HepG2 (cell line): Measurements from ENCODE around the gene ZBTB1. TPM values are rescaled to one million over a fixed set of nuclear protein-coding genes. Genes with fewer than 3 reads are reported as not detected.
A peak's percentile ranks its signal among the peaks of the same experiment; 100 is the strongest.

ENCODE experiments used
- ATAC-seq: fragments of 200-7000 bp; cut with Tn5 transposase; 3 replicates; pipeline ENCODE4 v1.9.1; 2020; ENCODE audit warnings: mild to moderate bottlenecking, moderate library complexity
- BruUV-seq: library from RNA; stranded (reverse); fragments of 400-500 nt; replicated peaks from 2 replicates; lab custom pipeline; 2021; lab: Mats Ljungman, UMichigan
- CTCF ChIA-PET: fragments of 300-600 bp; formaldehyde crosslinking; extraction: SDS; loops from one replicate; lab custom pipeline; 2021; ENCODE audit warnings: low total read pairs, inconsistent platforms, low intra/inter-chr PET ratio; lab: Yijun Ruan, JAX
- POLR2A ChIA-PET: fragments of 350-600 bp; sonication (Branson Sonifier 250); formaldehyde crosslinking; loops from one replicate; lab custom pipeline; 2020; ENCODE audit warnings: antibody characterized with exemption, inconsistent platforms; lab: Yijun Ruan, JAX
- DNase-seq: peaks from one replicate; pipeline ENCODE4 v3.0.0-alpha.2; 2015; ENCODE audit warnings: low spot score
- FAIRE-seq: peaks from 3 replicates; lab custom pipeline; 2011; peaks lifted over from hg19 to GRCh38; lab: Jason Lieb, UNC
- H2AFZ ChIP-seq: one replicate; pipeline ENCODE4 v1.6.1; 2011; ENCODE audit warnings: low read length, inconsistent platforms
- H3K27ac ChIP-seq: fragments of 300-600 bp; 3 replicates; pipeline ENCODE4 v1.8.0; 2011; ENCODE audit warnings: mixed run types, mild to moderate bottlenecking, mixed read lengths, low read length, inconsistent platforms; ENCODE audit not compliant: insufficient read depth; ENCODE audit errors: extremely low read length
- H3K27me3 ChIP-seq, 2 experiments: fragments of 200-600 bp in 1 of 2; 2 replicates in 1 of 2; 3 replicates in 1 of 2; pipeline versions ENCODE4 v1.6.0 to v1.8.0; 2011; ENCODE audit warnings: low read length in 2 of 2, mild to moderate bottlenecking in 2 of 2, moderate library complexity in 2 of 2, inconsistent platforms in 1 of 2; ENCODE audit not compliant: insufficient read depth in 2 of 2, control insufficient read depth in 1 of 2
- H3K36me3 ChIP-seq, 2 experiments: fragments of 200-600 bp in 1 of 2; replicated peaks in 1 of 2; 2 replicates in 1 of 2; 3 replicates in 1 of 2; pipeline versions ENCODE4 v1.5.1 to v1.8.0; 2011; ENCODE audit warnings: low read length in 2 of 2, inconsistent platforms in 1 of 2; ENCODE audit not compliant: insufficient read depth in 2 of 2, control insufficient read depth in 1 of 2
- H3K4me1 ChIP-seq: 2 replicates; pipeline ENCODE4 v1.5.1; 2012; ENCODE audit warnings: low read length, inconsistent platforms; ENCODE audit not compliant: insufficient read depth
- H3K4me2 ChIP-seq: 2 replicates; pipeline ENCODE4 v1.6.0; 2011; ENCODE audit warnings: low read depth, low read length, inconsistent platforms
- H3K4me3 ChIP-seq, 3 experiments: fragments of 200-600 bp in 1 of 3; sonication (generic), shearing (Covaris generic) in 1 of 3; replicated peaks in 1 of 3; 2 replicates each; pipeline ENCODE4 v1.5.1; 2011 to 2016; ENCODE audit warnings: low read length in 3 of 3, inconsistent platforms in 2 of 3, low read depth in 2 of 3, mild to moderate bottlenecking in 2 of 3, control low read depth in 1 of 3, mixed read lengths in 1 of 3; ENCODE audit not compliant: insufficient read depth in 1 of 3
- H3K79me2 ChIP-seq: one replicate; pipeline ENCODE4 v1.6.1; 2011; ENCODE audit warnings: low read length, inconsistent platforms; ENCODE audit not compliant: insufficient read depth
- H3K9ac ChIP-seq: 2 replicates; pipeline ENCODE4 v1.6.0; 2011; ENCODE audit warnings: mild to moderate bottlenecking, low read depth, low read length, inconsistent platforms; ENCODE audit not compliant: insufficient read depth
- H3K9me3 ChIP-seq: 2 replicates; pipeline ENCODE4 v1.5.1; 2012; ENCODE audit warnings: mild to moderate bottlenecking, low read length
- H4K20me1 ChIP-seq: 2 replicates; pipeline ENCODE4 v1.6.0; 2011; ENCODE audit warnings: inconsistent platforms, mild to moderate bottlenecking, low read length, moderate library complexity; ENCODE audit not compliant: insufficient read depth
- AGO2 ChIP-seq: fragments of 200-400 bp; formaldehyde crosslinking; optimal IDR thresholded peaks from 2 replicates; pipeline ENCODE3; 2017; ENCODE audit warnings: mild to moderate bottlenecking, low read depth, low read length, moderate library complexity
- ATF7-NPFF ChIP-seq: sonication (generic); formaldehyde crosslinking; IDR thresholded peaks from 2 replicates; pipeline ENCODE4 v1.8.1; 2023; ENCODE audit warnings: mild to moderate bottlenecking, low read depth, missing genetic modification reagents, moderate library complexity
- CBX5 ChIP-seq: sonication (generic); formaldehyde crosslinking; IDR thresholded peaks from 2 replicates; pipeline ENCODE4 v1.4.0; 2020; ENCODE audit warnings: missing genetic modification reagents, borderline replicate concordance
- CCAR2 ChIP-seq: fragments of 200-400 bp; formaldehyde crosslinking; optimal IDR thresholded peaks from 2 replicates; pipeline ENCODE3; 2018; ENCODE audit warnings: low read depth, mild to moderate bottlenecking, low read length, moderate library complexity
- CREB1 ChIP-seq, 2 experiments: fragments of 450-650 bp in 1 of 2; IDR thresholded peaks; 2 replicates each; pipeline ENCODE4 v1.6.1; 2016 to 2017; ENCODE audit warnings: control low read depth in 1 of 2, mild to moderate bottlenecking in 1 of 2, missing compliant biosample characterization in 1 of 2, missing genetic modification characterization in 1 of 2
- ISL2 ChIP-seq: sonication (generic); formaldehyde crosslinking; IDR thresholded peaks from 2 replicates; pipeline ENCODE4 v1.5.0; 2020; ENCODE audit warnings: missing genetic modification reagents
- KAT8 ChIP-seq: IDR thresholded peaks from 2 replicates; pipeline ENCODE4 v1.6.1; 2016; ENCODE audit warnings: missing genetic modification reagents, missing compliant biosample characterization
- KLF12 ChIP-seq: sonication (generic); formaldehyde crosslinking; IDR thresholded peaks from 2 replicates; pipeline ENCODE4 v1.4.0; 2020; ENCODE audit warnings: missing genetic modification reagents, borderline replicate concordance
- MYNN ChIP-seq: sonication (generic); formaldehyde crosslinking; IDR thresholded peaks from 2 replicates; pipeline ENCODE4 v1.4.0; 2020; ENCODE audit warnings: mild to moderate bottlenecking, low read depth, missing genetic modification reagents
- NFKBIZ ChIP-seq: IDR thresholded peaks from 2 replicates; pipeline ENCODE4 v1.6.1; 2018; ENCODE audit warnings: missing genetic modification reagents, missing compliant biosample characterization
- SP4 ChIP-seq: sonication (generic); formaldehyde crosslinking; IDR thresholded peaks from 2 replicates; pipeline ENCODE4 v1.8.1; 2023; ENCODE audit warnings: mild to moderate bottlenecking, missing genetic modification reagents
- ZNF20 ChIP-seq: sonication (generic); formaldehyde crosslinking; IDR thresholded peaks from 2 replicates; pipeline ENCODE4 v1.4.0; 2020; ENCODE audit warnings: mild to moderate bottlenecking, moderate library complexity, missing genetic modification reagents
- ZNF781 ChIP-seq: sonication (generic); formaldehyde crosslinking; IDR thresholded peaks from 2 replicates; pipeline ENCODE4 v1.5.1; 2020; ENCODE audit warnings: borderline replicate concordance, mild to moderate bottlenecking, missing genetic modification reagents; ENCODE audit errors: not compliant biosample characterization
- WGBS: methylation state at CpG from one replicate; pipeline ENCODE4 v1.1.6; 2017; ENCODE audit warnings: low lambda C conversion rate; 5-methylcytosine and 5-hydroxymethylcytosine counted together
- in situ Hi-C: cut with HindIII; loops from 2 replicates; pipeline ENCODE4 v1.10.0; 2017; ENCODE audit warnings: low pct_unique_long_range_greater_than_20kb; ENCODE audit not compliant: extremely low pct_ligation_motif_present
- intact Hi-C: fragments of 100-400 bp; cut with micrococcal nuclease; formaldehyde crosslinking; loops from one replicate; pipeline ENCODE4 v1.10.0; 2022; ENCODE audit not compliant: unreplicated experiment
- polyA plus RNA-seq, 8 experiments: library from polyadenylated mRNA; depleted of rRNA in 3 of 8; stranded (reverse) in 7 of 8; unstranded in 1 of 8; fragments of >200 nt; fragmentation: Illumina TruSeq in 4 of 8; extraction: Trizol in 4 of 8; gene quantifications; 2 replicates each; pipeline versions ENCODE4 v1.2.1 to v1.2.3, GENCODE V29; 2011 to 2016; ENCODE audit warnings: low read depth in 4 of 8, missing spikeins in 1 of 8, mixed read lengths in 1 of 8; ENCODE audit not compliant: insufficient read depth in 1 of 8
- total RNA-seq, 5 experiments: library from RNA; depleted of rRNA; stranded (reverse); fragments of >200 nt; fragmentation: Illumina TruSeq; extraction: Trizol; gene quantifications; 2 replicates each; pipeline ENCODE4 v1.2.3, GENCODE V29; 2016; ENCODE audit warnings: low read depth in 1 of 5
- TF ChIP-seq, protein P1 (sequence below): sonication (generic); formaldehyde crosslinking; IDR thresholded peaks from 2 replicates; pipeline ENCODE4 v1.5.0; 2020; ENCODE audit warnings: mild to moderate bottlenecking, missing genetic modification reagents
- TF ChIP-seq, protein P2 (sequence below): sonication (generic); formaldehyde crosslinking; IDR thresholded peaks from 2 replicates; pipeline ENCODE4 v1.4.0; 2020; ENCODE audit warnings: missing genetic modification reagents

ZBTB1 gene
- total and polyA plus RNA-seq, 2 of the 13 experiments (the other 11 are each of a cell fraction or from before 2014, with no cell fraction given): 18.8 to 22.6 TPM

DNA sequence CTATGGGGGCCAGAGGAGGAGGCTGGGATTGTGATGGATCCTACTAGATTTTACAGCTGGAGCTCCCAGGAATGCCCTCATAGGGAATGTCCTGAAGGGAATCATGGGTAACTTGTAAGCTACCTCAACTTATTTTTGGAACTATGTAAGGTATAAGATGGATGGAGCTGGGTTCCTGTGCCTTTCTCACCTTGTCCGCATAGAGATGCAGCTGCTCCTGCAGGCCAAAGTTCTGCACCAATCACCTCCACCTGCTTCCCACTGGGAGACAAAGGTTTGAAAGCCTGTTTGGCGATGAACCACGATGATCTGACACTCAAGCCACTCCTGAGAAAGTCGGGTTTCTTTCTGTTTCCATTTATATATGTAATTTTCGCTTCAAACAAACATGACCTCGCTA is 39.9 kb upstream of the ZBTB1 start:
- TF ChIP-seq ZNF781 (CRISPR knock-in tag) (peak; percentile 29), CBX5 (no peak)
- H3K4me1 ChIP-seq: peaks cover 28% of the 10 kb centered on the region
- no peaks in the 10 kb centered on the region for H3K27me3 ChIP-seq
- peak; percentile 18 for FAIRE-seq
- BruUV-seq: no TSS peak
- H2AFZ ChIP-seq: peak overlapping the region; percentile 20
- ChIA-PET POLR2A (no interaction called here), CTCF (no interaction called here)
- 7% methylated on average over 5 of the region's 6 CpGs for whole genome bisulfite sequencing
- ATAC-seq: peak; percentile 3; the same call in 1 of the 3 replicates
- no peak overlapping the region for H3K27ac ChIP-seq
- H4K20me1 ChIP-seq: no peaks in the 10 kb centered on the region
- peak overlapping the region; percentile 90 for H3K4me2 ChIP-seq
- DNase-seq: no peak
- intact Hi-C loops (no loop called here), in situ Hi-C loops (no loop called here)
- peak overlapping the region; percentile 49 to 77 (median 69); a peak in 5 of 6 replicates for H3K4me3 ChIP-seq
- no peaks in the 10 kb centered on the region for H3K9me3 ChIP-seq
- H3K36me3 ChIP-seq: 0 out of 5 replicates have a peak, but pooled peaks cover 0 to 3% of the 10 kb centered on the region in 2 experiments
- H3K79me2 ChIP-seq: no peaks in the 10 kb centered on the region
- H3K9ac ChIP-seq: peak overlapping the region; percentile 41; the same call in 1 of the 2 replicates

DNA sequence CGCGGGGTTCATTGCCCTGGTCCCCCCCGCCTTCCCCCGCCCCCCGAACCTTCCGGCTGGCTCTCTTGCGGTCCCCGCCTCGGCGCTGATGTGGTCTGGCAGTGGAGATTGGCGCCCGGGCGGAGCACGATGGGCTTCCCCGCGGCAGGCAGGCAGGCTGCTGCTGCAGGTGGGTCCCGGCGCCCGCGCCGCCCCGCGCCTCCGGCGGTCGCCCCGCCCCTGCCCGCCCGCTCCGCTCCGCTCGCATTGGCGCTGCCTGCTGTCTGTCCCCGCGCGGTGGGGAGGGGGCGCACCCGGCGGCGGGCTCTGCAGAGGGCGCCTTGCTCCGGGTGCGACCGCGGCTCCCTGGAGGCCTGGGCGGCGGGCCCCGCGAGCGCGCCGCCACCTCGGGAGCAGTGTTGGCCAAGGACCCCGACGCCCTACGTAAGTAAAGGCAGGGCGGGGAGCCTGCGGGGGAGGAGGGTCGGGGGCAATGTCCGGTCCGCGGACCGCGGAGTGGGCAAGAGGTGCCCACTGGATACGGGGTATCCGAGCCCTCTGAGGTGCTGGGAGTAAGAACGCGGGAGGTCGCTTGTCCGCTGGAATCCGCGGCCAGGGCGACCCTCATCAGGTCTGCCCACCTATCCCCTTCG is 39.3 kb upstream of the ZBTB1 start, which contains the start of gene AKAP5:
TSS of gene AKAP5 (plus strand) at position 309 of the 632 bp plus-strand sequence. CDS start 2,896 bp downstream, outside the sequence.
- Histone ChIP-seq H3K27ac (no peak within 1 kb of the TSS), H4K20me1 (no peaks in the 10 kb centered on the region), H2AFZ (peak within 1 kb of the TSS; percentile 20), H3K4me3 (peak within 1 kb of the TSS; percentile 49 to 77 (median 69); a peak in 5 of 6 replicates), H3K79me2 (no peaks in the 10 kb centered on the region), H3K27me3 (no peaks in the 10 kb centered on the region), H3K9me3 (no peaks in the 10 kb centered on the region), H3K4me2 (peak within 1 kb of the TSS; percentile 90), H3K4me1 (peaks cover 28% of the 10 kb centered on the region), H3K9ac (peak within 1 kb of the TSS; percentile 64), H3K36me3 (no peaks in the 10 kb centered on the region)
- WGBS: 4% methylated on average over 23 of the region's 74 CpGs
- ChIA-PET CTCF (no interaction called here), POLR2A (interaction anchor here (0.8 kb wide), 1 partner anchor 77 kb away, joined by 3 read pairs; the partner anchor contains the start of gene MTHFD1)
- DNase-seq: peak; percentile 46
- BruUV-seq: no TSS peak
- no peak for FAIRE-seq
- intact Hi-C loops (no loop called here), in situ Hi-C loops (no loop called here)
- ATAC-seq: peak; percentile 97
- no peak for TF ChIP-seq KAT8 (CRISPR knock-in tag)
- TF ChIP-seq ZNF20 (CRISPR knock-in tag): no peak
- TF ChIP-seq AGO2: no peak
- TF ChIP-seq, protein P1, sequence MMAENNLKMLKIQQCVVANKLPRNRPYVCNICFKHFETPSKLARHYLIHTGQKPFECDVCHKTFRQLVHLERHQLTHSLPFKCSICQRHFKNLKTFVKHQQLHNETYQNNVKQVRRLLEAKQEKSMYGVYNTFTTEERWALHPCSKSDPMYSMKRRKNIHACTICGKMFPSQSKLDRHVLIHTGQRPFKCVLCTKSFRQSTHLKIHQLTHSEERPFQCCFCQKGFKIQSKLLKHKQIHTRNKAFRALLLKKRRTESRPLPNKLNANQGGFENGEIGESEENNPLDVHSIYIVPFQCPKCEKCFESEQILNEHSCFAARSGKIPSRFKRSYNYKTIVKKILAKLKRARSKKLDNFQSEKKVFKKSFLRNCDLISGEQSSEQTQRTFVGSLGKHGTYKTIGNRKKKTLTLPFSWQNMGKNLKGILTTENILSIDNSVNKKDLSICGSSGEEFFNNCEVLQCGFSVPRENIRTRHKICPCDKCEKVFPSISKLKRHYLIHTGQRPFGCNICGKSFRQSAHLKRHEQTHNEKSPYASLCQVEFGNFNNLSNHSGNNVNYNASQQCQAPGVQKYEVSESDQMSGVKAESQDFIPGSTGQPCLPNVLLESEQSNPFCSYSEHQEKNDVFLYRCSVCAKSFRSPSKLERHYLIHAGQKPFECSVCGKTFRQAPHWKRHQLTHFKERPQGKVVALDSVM: 0 out of 2 replicates have a peak, but pooled peaks have one; percentile 14
- TF ChIP-seq, protein P2, sequence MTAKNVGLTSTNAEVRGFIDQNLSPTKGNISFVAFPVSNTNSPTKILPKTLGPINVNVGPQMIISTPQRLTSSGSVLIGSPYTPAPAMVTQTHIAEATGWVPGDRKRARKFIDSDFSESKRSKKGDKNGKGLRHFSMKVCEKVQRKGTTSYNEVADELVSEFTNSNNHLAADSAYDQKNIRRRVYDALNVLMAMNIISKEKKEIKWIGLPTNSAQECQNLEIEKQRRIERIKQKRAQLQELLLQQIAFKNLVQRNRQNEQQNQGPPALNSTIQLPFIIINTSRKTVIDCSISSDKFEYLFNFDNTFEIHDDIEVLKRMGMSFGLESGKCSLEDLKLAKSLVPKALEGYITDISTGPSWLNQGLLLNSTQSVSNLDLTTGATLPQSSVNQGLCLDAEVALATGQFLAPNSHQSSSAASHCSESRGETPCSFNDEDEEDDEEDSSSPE (CRISPR knock-in tag): no peak
- TF ChIP-seq ISL2 (CRISPR knock-in tag): no peak
- TF ChIP-seq CREB1 (IDR thresholded peaks at IDR 0.05): no peak
- no peak for TF ChIP-seq CREB1 (CRISPR knock-in tag; IDR thresholded peaks at IDR 0.05)
- TF ChIP-seq KLF12 (CRISPR knock-in tag): no peak
- no peak for TF ChIP-seq NFKBIZ
- peak; percentile 49 for TF ChIP-seq ATF7-NPFF
- no peak for TF ChIP-seq CCAR2
- TF ChIP-seq SP4: peak; percentile 72; the same call in 1 of the 2 replicates
- TF ChIP-seq MYNN (CRISPR knock-in tag): no peak
